Measurements from ENCODE around the gene COA3. TPM values are rescaled to one million over a fixed set of nuclear protein-coding genes. Genes with fewer than 3 reads are reported as not detected.

The COA3 gene
- total RNA-seq, 1 experiment from 2014 or later: 54.2 TPM

- TF ChIP-seq MLX (CRISPR knock-in tag; IDR thresholded peaks at IDR 0.05) (no peak), NR3C1 (CRISPR knock-in tag; conservative IDR thresholded peaks at IDR 0.05; ENCODE audit: low read depth) (no peak), ATF6 (CRISPR knock-in tag; IDR thresholded peaks at IDR 0.05) (no peak), E2F1 (CRISPR knock-in tag; IDR thresholded peaks at IDR 0.05) (no peak), RELA (CRISPR knock-in tag; IDR thresholded peaks at IDR 0.05; ENCODE audit: borderline replicate concordance) (no peak), NFYB (CRISPR knock-in tag; conservative IDR thresholded peaks at IDR 0.05; ENCODE audit: low read depth) (no peak), ETV6 (CRISPR knock-in tag; IDR thresholded peaks at IDR 0.05) (no peak), NFE2L1 (CRISPR knock-in tag; IDR thresholded peaks at IDR 0.05) (no peak), FOXK1 (CRISPR knock-in tag; IDR thresholded peaks at IDR 0.05) (0 out of 2 replicates have a peak, but pooled peaks have one; percentile 39), HMGA2 (CRISPR knock-in tag; IDR thresholded peaks at IDR 0.05) (no peak), CTCF (IDR thresholded peaks at IDR 0.05) (no peak), SOX15 (CRISPR knock-in tag; IDR thresholded peaks at IDR 0.05) (no peak), GABPB1 (CRISPR knock-in tag; IDR thresholded peaks at IDR 0.05) (no peak), TCF7 (CRISPR knock-in tag; IDR thresholded peaks at IDR 0.05; ENCODE audit: low read depth) (peak; percentile 68; the same call in 1 of the 2 replicates), ESRRA (CRISPR knock-in tag; IDR thresholded peaks at IDR 0.05; ENCODE audit: borderline replicate concordance) (no peak), CREB1 (CRISPR knock-in tag; IDR thresholded peaks at IDR 0.05) (no peak), JUN (CRISPR knock-in tag; IDR thresholded peaks at IDR 0.05) (no peak), FOXP4 (CRISPR knock-in tag; IDR thresholded peaks at IDR 0.05) (no peak), TP53 (CRISPR knock-in tag; IDR thresholded peaks at IDR 0.05) (peak; percentile 67; the same call in 1 of the 2 replicates), USF2 (CRISPR knock-in tag; IDR thresholded peaks at IDR 0.05) (peak; percentile 57; the same call in 1 of the 2 replicates), JAZF1 (CRISPR knock-in tag; IDR thresholded peaks at IDR 0.05) (no peak), FOXJ3 (CRISPR knock-in tag; IDR thresholded peaks at IDR 0.05; ENCODE audit: borderline replicate concordance) (no peak), CBFB (CRISPR knock-in tag; IDR thresholded peaks at IDR 0.05; ENCODE audit: low read depth) (no peak), ZNF671 (CRISPR knock-in tag; IDR thresholded peaks at IDR 0.05) (no peak), PRDM15 (CRISPR knock-in tag; IDR thresholded peaks at IDR 0.05) (no peak), CREM (CRISPR knock-in tag; IDR thresholded peaks at IDR 0.05) (no peak; the same call in 1 of the 2 replicates), OVOL2 (CRISPR knock-in tag; IDR thresholded peaks at IDR 0.05; ENCODE audit: borderline replicate concordance) (no peak), PRRX2 (CRISPR knock-in tag; IDR thresholded peaks at IDR 0.05) (no peak)
These were observed 37.6 kb downstream of the COA3 start, which contains the start of gene RAMP2 (continued) for GRCh38 chr17:42760652-42761581.
